HepG2 (cell line): ENCODE results near the gene PXDC1. TPM values are rescaled to one million over a fixed set of nuclear protein-coding genes. Genes with fewer than 3 reads are reported as not detected.
A peak's percentile ranks its signal among the peaks of the same experiment; 100 is the strongest.

Experiments used
- DMAP1 ChIP-seq: IDR thresholded peaks from 2 replicates; pipeline ENCODE4 v1.6.1; 2016
- EED ChIP-seq: sonication (generic); formaldehyde crosslinking; IDR thresholded peaks from 2 replicates; pipeline ENCODE4 v1.5.0; 2020; ENCODE audit warnings: mild to moderate bottlenecking, missing genetic modification reagents
- FOXP1 ChIP-seq, 2 experiments: fragments of 450-650 bp in 1 of 2; IDR thresholded peaks; 2 replicates each; pipeline ENCODE4 v1.6.1; 2017 to 2018; ENCODE audit warnings: antibody characterized with exemption in 1 of 2
- JUNB ChIP-seq: sonication (generic); formaldehyde crosslinking; IDR thresholded peaks from 2 replicates; pipeline ENCODE4 v1.8.0; 2022; ENCODE audit warnings: missing genetic modification reagents, mild to moderate bottlenecking, borderline replicate concordance
- PCBP2 ChIP-seq: fragments of 200-400 bp; formaldehyde crosslinking; optimal IDR thresholded peaks from 2 replicates; pipeline ENCODE3; 2018; ENCODE audit warnings: low read length, low read depth; ENCODE audit not compliant: poor library complexity, severe bottlenecking
- POLR2G ChIP-seq: fragments of 200-400 bp; formaldehyde crosslinking; IDR thresholded peaks from 2 replicates; pipeline ENCODE4 v1.6.1; 2018; ENCODE audit warnings: mild to moderate bottlenecking, low read depth, low read length, moderate library complexity
- PRMT3 ChIP-seq: sonication (generic); formaldehyde crosslinking; IDR thresholded peaks from 2 replicates; pipeline ENCODE4 v1.8.1; 2022; ENCODE audit warnings: low read depth, mild to moderate bottlenecking, moderate library complexity, missing genetic modification reagents, borderline replicate concordance
- TAF15 ChIP-seq: fragments of 200-400 bp; formaldehyde crosslinking; IDR thresholded peaks from one replicate; pipeline ENCODE4 v1.6.1; 2018; ENCODE audit warnings: mild to moderate bottlenecking, low read depth, low read length; ENCODE audit not compliant: poor library complexity, severe bottlenecking
- ZFP36 ChIP-seq: fragments of 150-350 bp; IDR thresholded peaks from 2 replicates; pipeline ENCODE4 v1.6.1; 2018; ENCODE audit warnings: borderline replicate concordance, low read length, low read depth; ENCODE audit not compliant: partially characterized antibody
- ZFX ChIP-seq: sonication (generic); formaldehyde crosslinking; IDR thresholded peaks from 2 replicates; pipeline ENCODE4 v1.4.0; 2020; ENCODE audit warnings: mild to moderate bottlenecking, low read depth, missing genetic modification reagents, moderate library complexity
- ZKSCAN1 ChIP-seq: fragments of 150-350 bp; IDR thresholded peaks from 2 replicates; pipeline ENCODE4 v1.6.1; 2014; ENCODE audit warnings: low read length
- ZNF441 ChIP-seq: sonication (generic); formaldehyde crosslinking; IDR thresholded peaks from 2 replicates; pipeline ENCODE4 v1.7.0; 2021; ENCODE audit warnings: missing genetic modification reagents, borderline replicate concordance
- ZNF468 ChIP-seq: sonication (generic); formaldehyde crosslinking; IDR thresholded peaks from 2 replicates; pipeline ENCODE4 v1.8.0; 2022; ENCODE audit warnings: mild to moderate bottlenecking, moderate library complexity, missing genetic modification reagents
- ZNF747 ChIP-seq: sonication (generic); formaldehyde crosslinking; IDR thresholded peaks from 2 replicates; pipeline ENCODE4 v1.8.1; 2023; ENCODE audit warnings: missing genetic modification reagents, mild to moderate bottlenecking, borderline replicate concordance
- polyA plus RNA-seq, 8 experiments: library from polyadenylated mRNA; depleted of rRNA in 3 of 8; stranded (reverse) in 7 of 8; unstranded in 1 of 8; fragments of >200 nt; fragmentation: Illumina TruSeq in 4 of 8; extraction: Trizol in 4 of 8; gene quantifications; 2 replicates each; pipeline versions ENCODE4 v1.2.1 to v1.2.3, GENCODE V29; 2011 to 2016; ENCODE audit warnings: low read depth in 4 of 8, missing spikeins in 1 of 8, mixed read lengths in 1 of 8; ENCODE audit not compliant: insufficient read depth in 1 of 8
- total RNA-seq, 5 experiments: library from RNA; depleted of rRNA; stranded (reverse); fragments of >200 nt; fragmentation: Illumina TruSeq; extraction: Trizol; gene quantifications; 2 replicates each; pipeline ENCODE4 v1.2.3, GENCODE V29; 2016; ENCODE audit warnings: low read depth in 1 of 5
- TF ChIP-seq, protein P1 (sequence below): IDR thresholded peaks from 2 replicates; pipeline ENCODE4 v1.6.1; 2016; ENCODE audit warnings: control low read depth
- TF ChIP-seq, protein P2 (sequence below): sonication (generic); formaldehyde crosslinking; conservative IDR thresholded peaks from 2 replicates; pipeline ENCODE4 v1.4.0; 2020; ENCODE audit warnings: mild to moderate bottlenecking, missing genetic modification reagents, moderate library complexity
- TF ChIP-seq, protein P3 (sequence below): sonication (generic); formaldehyde crosslinking; IDR thresholded peaks from 2 replicates; pipeline ENCODE4 v1.4.0; 2020; ENCODE audit warnings: missing genetic modification reagents, borderline replicate concordance

Gene PXDC1
- total and polyA plus RNA-seq, 2 of the 13 experiments (the other 11 are each of a cell fraction or from before 2014, with no cell fraction given): 32.4 to 34.7 TPM

DNA sequence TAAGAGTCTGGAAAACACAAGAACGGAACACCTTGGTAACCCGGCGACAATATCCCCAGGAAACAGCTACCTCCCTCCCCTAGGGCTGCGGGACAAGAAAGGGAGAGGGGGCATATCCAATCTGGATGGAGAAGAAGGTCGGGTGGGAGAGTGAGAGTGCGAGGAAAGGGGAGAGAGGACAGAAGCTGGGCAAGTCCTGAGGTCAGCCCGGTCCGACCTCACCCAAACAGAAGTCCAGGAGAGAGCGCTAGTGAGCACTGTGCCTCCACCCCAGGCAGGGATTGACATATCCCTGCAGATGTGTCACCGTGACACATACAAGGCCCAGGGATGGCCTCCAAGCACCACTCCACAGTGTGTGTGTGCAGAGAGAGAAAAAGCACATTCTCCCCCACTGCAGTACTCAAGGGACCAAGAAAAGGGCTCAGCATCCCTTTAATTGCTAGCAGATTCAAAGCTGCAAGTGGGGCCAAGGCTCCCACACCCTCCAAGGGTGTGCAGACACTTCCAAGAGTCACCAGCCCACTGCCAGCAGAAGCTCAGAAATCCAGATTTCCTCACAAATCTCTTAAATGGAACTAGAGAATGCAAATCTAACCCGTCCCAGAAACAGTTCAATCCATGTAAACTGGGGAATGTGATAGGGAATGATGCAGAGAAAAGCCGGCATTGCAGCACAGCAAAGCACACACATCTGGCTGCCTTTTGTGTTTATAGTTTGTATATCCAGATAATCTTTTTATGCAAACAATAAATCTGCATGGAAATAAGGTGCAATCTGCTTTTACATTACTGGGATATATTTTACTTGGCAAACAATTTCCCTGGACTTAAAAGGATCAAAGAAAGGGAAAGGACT lies 3.1 kb downstream of the PXDC1 start (continued):
- TF ChIP-seq ZNF747 (CRISPR knock-in tag) (no peak), TAF15 (no peak), PRMT3 (CRISPR knock-in tag) (no peak), ZNF441 (CRISPR knock-in tag) (0 out of 2 replicates have a peak, but pooled peaks have one; percentile 10), PCBP2 (no peak), ZNF468 (CRISPR knock-in tag) (no peak), POLR2G (no peak), ZKSCAN1 (peak; percentile 52; the same call in 1 of the 2 replicates), JUNB (CRISPR knock-in tag) (no peak), EED (CRISPR knock-in tag) (no peak), DMAP1 (CRISPR knock-in tag) (no peak), ZFX (CRISPR knock-in tag) (peak; percentile 78), ZFP36 (no peak), FOXP1 (IDR thresholded peaks at IDR 0.05) (no peak), FOXP1 (CRISPR knock-in tag; IDR thresholded peaks at IDR 0.05) (no peak)
- TF ChIP-seq, protein P1, sequence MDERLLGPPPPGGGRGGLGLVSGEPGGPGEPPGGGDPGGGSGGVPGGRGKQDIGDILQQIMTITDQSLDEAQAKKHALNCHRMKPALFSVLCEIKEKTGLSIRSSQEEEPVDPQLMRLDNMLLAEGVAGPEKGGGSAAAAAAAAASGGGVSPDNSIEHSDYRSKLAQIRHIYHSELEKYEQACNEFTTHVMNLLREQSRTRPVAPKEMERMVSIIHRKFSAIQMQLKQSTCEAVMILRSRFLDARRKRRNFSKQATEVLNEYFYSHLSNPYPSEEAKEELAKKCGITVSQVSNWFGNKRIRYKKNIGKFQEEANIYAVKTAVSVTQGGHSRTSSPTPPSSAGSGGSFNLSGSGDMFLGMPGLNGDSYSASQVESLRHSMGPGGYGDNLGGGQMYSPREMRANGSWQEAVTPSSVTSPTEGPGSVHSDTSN (CRISPR knock-in tag): peak; percentile 66
- TF ChIP-seq, protein P2, sequence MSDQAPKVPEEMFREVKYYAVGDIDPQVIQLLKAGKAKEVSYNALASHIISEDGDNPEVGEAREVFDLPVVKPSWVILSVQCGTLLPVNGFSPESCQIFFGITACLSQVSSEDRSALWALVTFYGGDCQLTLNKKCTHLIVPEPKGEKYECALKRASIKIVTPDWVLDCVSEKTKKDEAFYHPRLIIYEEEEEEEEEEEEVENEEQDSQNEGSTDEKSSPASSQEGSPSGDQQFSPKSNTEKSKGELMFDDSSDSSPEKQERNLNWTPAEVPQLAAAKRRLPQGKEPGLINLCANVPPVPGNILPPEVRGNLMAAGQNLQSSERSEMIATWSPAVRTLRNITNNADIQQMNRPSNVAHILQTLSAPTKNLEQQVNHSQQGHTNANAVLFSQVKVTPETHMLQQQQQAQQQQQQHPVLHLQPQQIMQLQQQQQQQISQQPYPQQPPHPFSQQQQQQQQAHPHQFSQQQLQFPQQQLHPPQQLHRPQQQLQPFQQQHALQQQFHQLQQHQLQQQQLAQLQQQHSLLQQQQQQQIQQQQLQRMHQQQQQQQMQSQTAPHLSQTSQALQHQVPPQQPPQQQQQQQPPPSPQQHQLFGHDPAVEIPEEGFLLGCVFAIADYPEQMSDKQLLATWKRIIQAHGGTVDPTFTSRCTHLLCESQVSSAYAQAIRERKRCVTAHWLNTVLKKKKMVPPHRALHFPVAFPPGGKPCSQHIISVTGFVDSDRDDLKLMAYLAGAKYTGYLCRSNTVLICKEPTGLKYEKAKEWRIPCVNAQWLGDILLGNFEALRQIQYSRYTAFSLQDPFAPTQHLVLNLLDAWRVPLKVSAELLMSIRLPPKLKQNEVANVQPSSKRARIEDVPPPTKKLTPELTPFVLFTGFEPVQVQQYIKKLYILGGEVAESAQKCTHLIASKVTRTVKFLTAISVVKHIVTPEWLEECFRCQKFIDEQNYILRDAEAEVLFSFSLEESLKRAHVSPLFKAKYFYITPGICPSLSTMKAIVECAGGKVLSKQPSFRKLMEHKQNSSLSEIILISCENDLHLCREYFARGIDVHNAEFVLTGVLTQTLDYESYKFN (CRISPR knock-in tag): 0 out of 2 replicates have a peak, but pooled peaks have one; percentile 25
- TF ChIP-seq, protein P3, sequence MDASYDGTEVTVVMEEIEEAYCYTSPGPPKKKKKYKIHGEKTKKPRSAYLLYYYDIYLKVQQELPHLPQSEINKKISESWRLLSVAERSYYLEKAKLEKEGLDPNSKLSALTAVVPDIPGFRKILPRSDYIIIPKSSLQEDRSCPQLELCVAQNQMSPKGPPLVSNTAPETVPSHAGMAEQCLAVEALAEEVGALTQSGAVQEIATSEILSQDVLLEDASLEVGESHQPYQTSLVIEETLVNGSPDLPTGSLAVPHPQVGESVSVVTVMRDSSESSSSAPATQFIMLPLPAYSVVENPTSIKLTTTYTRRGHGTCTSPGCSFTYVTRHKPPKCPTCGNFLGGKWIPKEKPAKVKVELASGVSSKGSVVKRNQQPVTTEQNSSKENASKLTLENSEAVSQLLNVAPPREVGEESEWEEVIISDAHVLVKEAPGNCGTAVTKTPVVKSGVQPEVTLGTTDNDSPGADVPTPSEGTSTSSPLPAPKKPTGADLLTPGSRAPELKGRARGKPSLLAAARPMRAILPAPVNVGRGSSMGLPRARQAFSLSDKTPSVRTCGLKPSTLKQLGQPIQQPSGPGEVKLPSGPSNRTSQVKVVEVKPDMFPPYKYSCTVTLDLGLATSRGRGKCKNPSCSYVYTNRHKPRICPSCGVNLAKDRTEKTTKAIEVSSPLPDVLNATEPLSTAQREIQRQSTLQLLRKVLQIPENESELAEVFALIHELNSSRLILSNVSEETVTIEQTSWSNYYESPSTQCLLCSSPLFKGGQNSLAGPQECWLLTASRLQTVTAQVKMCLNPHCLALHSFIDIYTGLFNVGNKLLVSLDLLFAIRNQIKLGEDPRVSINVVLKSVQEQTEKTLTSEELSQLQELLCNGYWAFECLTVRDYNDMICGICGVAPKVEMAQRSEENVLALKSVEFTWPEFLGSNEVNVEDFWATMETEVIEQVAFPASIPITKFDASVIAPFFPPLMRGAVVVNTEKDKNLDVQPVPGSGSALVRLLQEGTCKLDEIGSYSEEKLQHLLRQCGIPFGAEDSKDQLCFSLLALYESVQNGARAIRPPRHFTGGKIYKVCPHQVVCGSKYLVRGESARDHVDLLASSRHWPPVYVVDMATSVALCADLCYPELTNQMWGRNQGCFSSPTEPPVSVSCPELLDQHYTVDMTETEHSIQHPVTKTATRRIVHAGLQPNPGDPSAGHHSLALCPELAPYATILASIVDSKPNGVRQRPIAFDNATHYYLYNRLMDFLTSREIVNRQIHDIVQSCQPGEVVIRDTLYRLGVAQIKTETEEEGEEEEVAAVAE (CRISPR knock-in tag): peak; percentile 16; the same call in 1 of the 2 replicates
